NB4 (cell line): Measurements from ENCODE around the gene ABCC11.

Experiments used
- MYC ChIP-seq: IDR thresholded peaks from 2 replicates; pipeline ENCODE4 v1.6.1; 2011; ENCODE audit warnings: low read depth, low read length
- POLR2A ChIP-seq: IDR thresholded peaks from 2 replicates; pipeline ENCODE4 v1.6.1; 2011; ENCODE audit warnings: mild to moderate bottlenecking; ENCODE audit not compliant: insufficient read length; ENCODE audit errors: extremely low read depth
- TF ChIP-seq, protein P1 (sequence below): IDR thresholded peaks from one replicate; pipeline ENCODE4 v1.5.1; 2012; ENCODE audit warnings: low read depth, low read length
- TF ChIP-seq, protein P2 (sequence below): IDR thresholded peaks from 2 replicates; pipeline ENCODE4 v1.6.1; 2011; ENCODE audit warnings: low read depth, low read length

DNA sequence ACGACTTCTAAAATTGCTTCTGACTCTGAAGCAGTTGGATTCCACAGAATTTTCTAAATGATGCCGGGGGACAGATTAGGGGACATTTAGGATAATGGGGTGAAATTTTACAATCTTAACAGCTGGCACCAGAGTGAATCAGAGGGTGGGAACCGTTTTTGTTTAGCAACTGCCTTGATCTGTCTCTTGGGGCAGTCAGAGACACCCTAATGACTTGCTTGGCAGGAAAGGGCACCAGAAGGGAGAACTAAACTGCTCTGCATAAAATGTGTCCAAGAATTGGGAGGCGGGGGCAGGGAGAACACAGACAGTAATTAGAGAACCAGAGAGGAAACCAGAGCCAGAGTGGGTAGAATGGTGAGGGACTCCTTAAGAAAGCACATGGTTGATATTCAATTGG lies 85.4 kb downstream of the ABCC11 start:
- TF ChIP-seq, protein P1, sequence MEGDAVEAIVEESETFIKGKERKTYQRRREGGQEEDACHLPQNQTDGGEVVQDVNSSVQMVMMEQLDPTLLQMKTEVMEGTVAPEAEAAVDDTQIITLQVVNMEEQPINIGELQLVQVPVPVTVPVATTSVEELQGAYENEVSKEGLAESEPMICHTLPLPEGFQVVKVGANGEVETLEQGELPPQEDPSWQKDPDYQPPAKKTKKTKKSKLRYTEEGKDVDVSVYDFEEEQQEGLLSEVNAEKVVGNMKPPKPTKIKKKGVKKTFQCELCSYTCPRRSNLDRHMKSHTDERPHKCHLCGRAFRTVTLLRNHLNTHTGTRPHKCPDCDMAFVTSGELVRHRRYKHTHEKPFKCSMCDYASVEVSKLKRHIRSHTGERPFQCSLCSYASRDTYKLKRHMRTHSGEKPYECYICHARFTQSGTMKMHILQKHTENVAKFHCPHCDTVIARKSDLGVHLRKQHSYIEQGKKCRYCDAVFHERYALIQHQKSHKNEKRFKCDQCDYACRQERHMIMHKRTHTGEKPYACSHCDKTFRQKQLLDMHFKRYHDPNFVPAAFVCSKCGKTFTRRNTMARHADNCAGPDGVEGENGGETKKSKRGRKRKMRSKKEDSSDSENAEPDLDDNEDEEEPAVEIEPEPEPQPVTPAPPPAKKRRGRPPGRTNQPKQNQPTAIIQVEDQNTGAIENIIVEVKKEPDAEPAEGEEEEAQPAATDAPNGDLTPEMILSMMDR, result no peak
- no peak for TF ChIP-seq POLR2A
- TF ChIP-seq, protein P2, sequence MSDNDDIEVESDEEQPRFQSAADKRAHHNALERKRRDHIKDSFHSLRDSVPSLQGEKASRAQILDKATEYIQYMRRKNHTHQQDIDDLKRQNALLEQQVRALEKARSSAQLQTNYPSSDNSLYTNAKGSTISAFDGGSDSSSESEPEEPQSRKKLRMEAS, result no peak
- no peak for TF ChIP-seq MYC
